Measurements from ENCODE around the gene CSRP2. TPM values are rescaled to one million over a fixed set of nuclear protein-coding genes. Genes with fewer than 3 reads are reported as not detected.

CSRP2 gene
- polyA plus RNA-seq, 2 donors: 33.6 to 91.5 TPM

- no peaks in the 10 kb centered on the region for H3K27me3 ChIP-seq (ENCODE audit: control insufficient read depth in 1 of 2, insufficient read depth in 2 of 2, low read length in 2 of 2)
- peaks cover 0 to 7% of the 10 kb centered on the region in 2 donors for H3K4me1 ChIP-seq (ENCODE audit: control insufficient read depth in 2 of 2, insufficient read depth in 2 of 2, low read length in 1 of 2)
- no peaks in the 10 kb centered on the region for H3K9me3 ChIP-seq (ENCODE audit: control insufficient read depth in 2 of 2, insufficient read depth in 1 of 2, low read depth in 1 of 2, low read length in 1 of 2)
- H3K4me3 ChIP-seq (ENCODE audit: low read depth in 1 of 2, low read length in 2 of 2): no peak overlapping the region
- no peaks in the 10 kb centered on the region for H3K36me3 ChIP-seq (ENCODE audit: control insufficient read depth in 2 of 2, insufficient read depth in 2 of 2, low read length in 1 of 2)
- H3K27ac ChIP-seq (ENCODE audit: low read depth in 2 of 2, low read length in 1 of 2): no peak overlapping the region
Measured at GRCh38 chr12:76916170-76916540, 37.3 kb upstream of the CSRP2 start.

DNA sequence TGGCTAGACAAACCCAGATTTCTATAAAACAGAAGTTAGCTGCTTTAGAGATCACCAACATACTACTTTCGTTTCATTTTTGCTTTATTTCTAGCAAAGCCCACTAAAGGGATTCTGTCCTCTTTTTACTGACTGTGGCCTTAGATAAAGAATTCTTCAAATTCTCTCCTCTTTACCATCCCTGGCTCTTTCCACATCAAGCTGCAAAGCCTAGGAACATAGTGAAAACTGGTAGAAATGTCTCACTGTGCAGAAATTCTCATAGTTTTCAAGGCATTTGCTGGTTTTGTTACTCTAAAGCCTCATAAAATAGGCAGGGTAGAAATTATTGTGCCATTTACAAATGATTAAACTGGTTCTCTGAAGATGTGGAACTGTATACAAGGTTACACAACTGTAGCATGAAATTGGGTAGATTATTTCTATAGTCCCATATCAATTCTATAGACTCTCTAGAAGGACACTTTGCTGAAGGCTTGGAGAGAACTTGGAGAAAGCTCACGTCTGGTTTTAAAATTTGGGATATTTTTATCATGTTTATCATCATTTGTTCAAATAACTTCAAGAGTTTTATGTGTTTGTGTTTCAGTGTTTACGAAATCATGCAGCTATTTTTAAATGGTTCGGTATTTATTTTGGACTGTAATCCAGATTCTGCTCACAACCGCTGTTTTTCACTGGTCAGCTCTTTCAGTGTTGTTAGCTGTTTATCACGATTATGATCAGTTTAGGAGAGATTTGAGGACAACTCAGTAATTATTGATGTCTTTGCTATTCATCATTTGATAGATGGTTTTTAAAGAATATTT is 36.7 kb upstream of the CSRP2 start:
- H3K4me1 ChIP-seq (ENCODE audit: control insufficient read depth in 2 of 2, insufficient read depth in 2 of 2, low read length in 1 of 2): peaks cover 0 to 7% of the 10 kb centered on the region in 2 donors
- no peaks in the 10 kb centered on the region for H3K36me3 ChIP-seq (ENCODE audit: control insufficient read depth in 2 of 2, insufficient read depth in 2 of 2, low read length in 1 of 2)
- no peaks in the 10 kb centered on the region for H3K27me3 ChIP-seq (ENCODE audit: control insufficient read depth in 1 of 2, insufficient read depth in 2 of 2, low read length in 2 of 2)
- WGBS, 2 donors: 63 to 66% methylated on average over 6 of the region's 6 CpGs
- no peak overlapping the region for H3K4me3 ChIP-seq (ENCODE audit: low read depth in 1 of 2, low read length in 2 of 2)
- H3K9me3 ChIP-seq (ENCODE audit: control insufficient read depth in 2 of 2, insufficient read depth in 1 of 2, low read depth in 1 of 2, low read length in 1 of 2): no peaks in the 10 kb centered on the region
- H3K27ac ChIP-seq (ENCODE audit: low read depth in 2 of 2, low read length in 1 of 2): no peak overlapping the region

DNA sequence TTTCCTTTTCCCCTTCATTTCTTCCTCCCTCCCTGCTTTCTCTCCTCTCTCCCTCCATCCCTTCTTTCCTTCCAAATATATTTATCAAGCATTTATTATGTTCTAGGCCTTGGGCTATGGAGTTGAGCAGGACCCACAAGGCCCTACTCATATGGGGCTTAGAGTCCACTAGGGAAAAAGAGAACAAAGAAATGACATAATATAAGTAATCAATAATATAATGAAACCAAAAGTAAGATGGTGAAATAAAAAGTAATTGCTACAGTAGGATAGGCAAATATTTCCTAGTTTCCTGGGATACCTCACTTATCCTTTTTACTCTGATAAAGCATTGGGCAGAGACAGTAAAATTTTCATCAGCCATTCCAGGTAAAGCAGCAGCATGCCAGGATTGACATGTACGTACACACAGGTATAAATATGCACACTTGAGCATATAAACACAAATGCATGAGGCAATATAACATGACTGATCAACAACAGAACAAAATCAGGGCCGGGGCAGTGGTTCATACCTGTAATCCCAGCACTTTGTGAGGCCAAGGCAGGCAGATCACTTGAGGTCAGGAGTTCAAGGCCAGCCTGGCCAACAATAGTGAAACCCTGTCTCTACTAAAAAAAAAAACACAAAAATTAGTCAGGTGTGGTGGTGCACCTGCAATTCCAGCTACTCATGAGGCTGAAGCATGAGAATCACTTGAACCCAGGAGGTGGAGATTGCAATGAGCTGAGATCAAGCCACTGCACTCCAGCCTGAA is 35.5 kb upstream of the CSRP2 start:
- no peaks in the 10 kb centered on the region for H3K4me1 ChIP-seq (ENCODE audit: control insufficient read depth in 2 of 2, insufficient read depth in 2 of 2, low read length in 1 of 2)
- no peak overlapping the region for H3K27ac ChIP-seq (ENCODE audit: low read depth in 2 of 2, low read length in 1 of 2)
- 67 to 71% methylated on average over 2 of the region's 2 CpGs for WGBS, 2 donors
- no peak overlapping the region for H3K4me3 ChIP-seq (ENCODE audit: low read depth in 1 of 2, low read length in 2 of 2)
- H3K9me3 ChIP-seq (ENCODE audit: control insufficient read depth in 2 of 2, insufficient read depth in 1 of 2, low read depth in 1 of 2, low read length in 1 of 2): no peaks in the 10 kb centered on the region
- H3K36me3 ChIP-seq (ENCODE audit: control insufficient read depth in 2 of 2, insufficient read depth in 2 of 2, low read length in 1 of 2): no peaks in the 10 kb centered on the region
- no peaks in the 10 kb centered on the region for H3K27me3 ChIP-seq (ENCODE audit: control insufficient read depth in 1 of 2, insufficient read depth in 2 of 2, low read length in 2 of 2)

DNA sequence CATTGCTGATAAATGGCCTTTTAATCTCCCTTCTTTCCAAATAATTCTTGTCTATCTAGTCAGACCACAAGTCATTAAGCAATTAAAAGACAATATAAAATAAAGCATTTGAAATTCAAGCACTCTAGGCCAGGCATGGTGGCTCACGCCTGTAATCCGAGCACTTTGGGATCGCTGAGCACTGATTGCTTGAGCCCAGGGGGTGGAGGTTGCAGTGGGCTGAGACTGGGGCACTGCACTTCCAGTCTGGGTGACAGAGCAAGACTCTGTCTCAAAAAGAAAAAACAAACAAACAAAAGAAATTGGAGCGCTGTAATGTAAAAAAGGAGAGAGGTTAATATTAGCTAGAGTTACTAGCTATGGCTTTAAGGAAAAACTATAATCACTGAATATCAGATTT is 30.5 kb upstream of the CSRP2 start:
- no peak overlapping the region for H3K27ac ChIP-seq (ENCODE audit: low read depth in 2 of 2, low read length in 1 of 2)
- 71 to 72% methylated on average over 4 of the region's 4 CpGs for WGBS, 2 donors

DNA sequence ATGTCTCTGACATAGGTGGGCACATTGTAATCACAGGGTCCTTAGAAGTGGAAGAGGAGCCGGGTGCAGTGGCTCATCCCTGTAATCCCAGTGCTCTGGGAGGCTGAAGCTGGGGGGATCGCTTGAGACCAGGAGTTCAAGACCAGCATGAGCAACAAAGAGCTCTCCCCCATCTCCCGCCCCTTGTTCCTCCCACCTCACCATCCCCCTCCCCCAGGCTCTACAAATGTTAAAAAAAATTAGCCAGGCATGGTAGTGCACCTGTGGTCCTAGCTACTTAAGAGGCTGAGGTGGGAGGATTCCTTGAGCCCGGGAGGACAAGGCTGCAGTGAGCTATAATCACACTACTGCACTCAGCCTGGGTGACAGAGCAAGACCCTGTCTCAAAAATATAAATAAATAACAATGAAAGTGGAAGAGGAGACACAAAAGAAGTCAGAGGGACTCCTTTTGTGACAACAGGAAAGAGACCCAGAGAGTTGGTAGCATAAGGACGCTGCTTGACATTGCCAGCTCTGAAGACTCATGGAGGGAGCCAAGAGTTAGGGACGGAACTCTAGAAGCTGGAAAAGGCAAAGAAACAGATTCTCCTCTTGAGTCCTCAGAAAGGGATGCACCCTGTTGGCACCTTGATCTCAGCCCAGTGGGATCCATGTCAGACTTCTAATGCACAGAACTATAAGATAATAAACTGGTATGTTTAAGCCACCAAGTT is 29.6 kb upstream of the CSRP2 start:
- Histone ChIP-seq H3K4me1 (ENCODE audit: control insufficient read depth in 2 of 2, insufficient read depth in 2 of 2, low read length in 1 of 2) (no peaks in the 10 kb centered on the region), H3K27me3 (ENCODE audit: control insufficient read depth in 1 of 2, insufficient read depth in 2 of 2, low read length in 2 of 2) (no peaks in the 10 kb centered on the region), H3K9me3 (ENCODE audit: control insufficient read depth in 2 of 2, insufficient read depth in 1 of 2, low read depth in 1 of 2, low read length in 1 of 2) (no peaks in the 10 kb centered on the region), H3K36me3 (ENCODE audit: control insufficient read depth in 2 of 2, insufficient read depth in 2 of 2, low read length in 1 of 2) (no peaks in the 10 kb centered on the region), H3K4me3 (ENCODE audit: low read depth in 1 of 2, low read length in 2 of 2) (no peak overlapping the region), H3K27ac (ENCODE audit: low read depth in 2 of 2, low read length in 1 of 2) (no peak overlapping the region)
- 66 to 71% methylated on average over 6 of the region's 6 CpGs for WGBS, 2 donors

More for the DNA sequence above, 30.5 kb upstream of the CSRP2 start:
- no peaks in the 10 kb centered on the region for H3K27me3 ChIP-seq (ENCODE audit: control insufficient read depth in 1 of 2, insufficient read depth in 2 of 2, low read length in 2 of 2)
- H3K9me3 ChIP-seq (ENCODE audit: control insufficient read depth in 2 of 2, insufficient read depth in 1 of 2, low read depth in 1 of 2, low read length in 1 of 2): no peaks in the 10 kb centered on the region
- H3K4me3 ChIP-seq (ENCODE audit: low read depth in 1 of 2, low read length in 2 of 2): no peak overlapping the region
- no peaks in the 10 kb centered on the region for H3K36me3 ChIP-seq (ENCODE audit: control insufficient read depth in 2 of 2, insufficient read depth in 2 of 2, low read length in 1 of 2)
- H3K4me1 ChIP-seq (ENCODE audit: control insufficient read depth in 2 of 2, insufficient read depth in 2 of 2, low read length in 1 of 2): no peaks in the 10 kb centered on the region

GRCh38 chr12:76901628-76902380 is 23.0 kb upstream of the CSRP2 start:
- no peaks in the 10 kb centered on the region for H3K9me3 ChIP-seq (ENCODE audit: control insufficient read depth in 2 of 2, insufficient read depth in 1 of 2, low read depth in 1 of 2, low read length in 1 of 2)
- WGBS, 2 donors: 49 to 70% methylated on average over 4 of the region's 4 CpGs
- no peak overlapping the region for H3K27ac ChIP-seq (ENCODE audit: low read depth in 2 of 2, low read length in 1 of 2)
- no peaks in the 10 kb centered on the region for H3K36me3 ChIP-seq (ENCODE audit: control insufficient read depth in 2 of 2, insufficient read depth in 2 of 2, low read length in 1 of 2)
- no peaks in the 10 kb centered on the region for H3K27me3 ChIP-seq (ENCODE audit: control insufficient read depth in 1 of 2, insufficient read depth in 2 of 2, low read length in 2 of 2)
- H3K4me1 ChIP-seq (ENCODE audit: control insufficient read depth in 2 of 2, insufficient read depth in 2 of 2, low read length in 1 of 2): no peaks in the 10 kb centered on the region
- no peak overlapping the region for H3K4me3 ChIP-seq (ENCODE audit: low read depth in 1 of 2, low read length in 2 of 2)

DNA sequence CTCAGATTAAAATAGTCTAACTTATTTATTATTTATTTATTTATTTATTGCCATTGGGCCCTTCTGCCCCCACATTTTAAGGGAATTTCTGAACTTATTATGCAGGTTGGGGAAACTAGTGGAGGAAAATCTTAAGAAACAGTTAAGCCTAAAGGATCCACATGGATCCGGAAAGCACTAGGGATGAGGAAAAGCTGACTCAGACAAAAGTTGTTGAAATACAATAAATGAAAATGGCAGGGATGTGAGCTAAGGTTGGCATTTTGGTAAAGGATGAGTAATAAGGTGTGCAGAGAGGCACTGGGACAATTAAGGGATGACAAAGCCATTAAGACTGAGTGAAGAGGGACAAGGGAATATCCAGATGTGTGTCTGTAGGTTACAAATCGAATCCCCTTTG is 20.7 kb upstream of the CSRP2 start:
- peaks cover 0 to 4% of the 10 kb centered on the region in 2 donors for H3K4me1 ChIP-seq (ENCODE audit: control insufficient read depth in 2 of 2, insufficient read depth in 2 of 2, low read length in 1 of 2)
- H3K4me3 ChIP-seq (ENCODE audit: low read depth in 1 of 2, low read length in 2 of 2): no peak overlapping the region
- WGBS, 2 donors: 84 to 93% methylated on average over 2 of the region's 2 CpGs
- no peaks in the 10 kb centered on the region for H3K27me3 ChIP-seq (ENCODE audit: control insufficient read depth in 1 of 2, insufficient read depth in 2 of 2, low read length in 2 of 2)
- H3K27ac ChIP-seq (ENCODE audit: low read depth in 2 of 2, low read length in 1 of 2): no peak overlapping the region
- no peaks in the 10 kb centered on the region for H3K9me3 ChIP-seq (ENCODE audit: control insufficient read depth in 2 of 2, insufficient read depth in 1 of 2, low read depth in 1 of 2, low read length in 1 of 2)
- no peaks in the 10 kb centered on the region for H3K36me3 ChIP-seq (ENCODE audit: control insufficient read depth in 2 of 2, insufficient read depth in 2 of 2, low read length in 1 of 2)

- Histone ChIP-seq H3K36me3 (ENCODE audit: control insufficient read depth in 2 of 2, insufficient read depth in 2 of 2, low read length in 1 of 2) (no peaks in the 10 kb centered on the region), H3K27me3 (ENCODE audit: control insufficient read depth in 1 of 2, insufficient read depth in 2 of 2, low read length in 2 of 2) (no peaks in the 10 kb centered on the region), H3K27ac (ENCODE audit: low read depth in 2 of 2, low read length in 1 of 2) (peak overlapping the region in 1 of 2 donors; percentile 44), H3K9me3 (ENCODE audit: control insufficient read depth in 2 of 2, insufficient read depth in 1 of 2, low read depth in 1 of 2, low read length in 1 of 2) (no peaks in the 10 kb centered on the region), H3K4me3 (ENCODE audit: low read depth in 1 of 2, low read length in 2 of 2) (no peak overlapping the region), H3K4me1 (ENCODE audit: control insufficient read depth in 2 of 2, insufficient read depth in 2 of 2, low read length in 1 of 2) (peaks cover 0 to 4% of the 10 kb centered on the region in 2 donors)
- 34 to 46% methylated on average over 1 of the region's 1 CpG for WGBS, 2 donors
Measured at GRCh38 chr12:76898442-76898841, 19.6 kb upstream of the CSRP2 start.

DNA sequence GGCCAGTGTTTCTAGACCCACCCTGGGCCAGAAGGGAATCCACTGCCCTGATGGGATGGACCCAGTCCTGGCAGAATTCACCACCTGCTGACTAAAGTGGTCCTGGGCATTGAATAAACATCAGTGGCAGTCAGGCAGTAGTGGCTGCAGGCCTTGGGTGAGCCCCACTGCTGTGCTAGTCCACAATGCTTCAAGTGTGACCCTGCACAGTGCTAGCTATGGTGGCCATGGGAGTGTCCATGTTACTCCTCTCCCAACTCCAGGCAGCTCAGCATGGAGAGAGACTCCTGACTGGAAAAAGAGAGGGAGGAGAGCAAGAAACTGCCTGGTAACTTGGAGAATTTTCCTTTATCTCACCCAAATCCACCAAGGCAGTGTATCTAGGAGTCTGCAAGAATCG is 17.5 kb upstream of the CSRP2 start:
- Histone ChIP-seq H3K9me3 (ENCODE audit: control insufficient read depth in 2 of 2, insufficient read depth in 1 of 2, low read depth in 1 of 2, low read length in 1 of 2) (no peaks in the 10 kb centered on the region), H3K4me1 (ENCODE audit: control insufficient read depth in 2 of 2, insufficient read depth in 2 of 2, low read length in 1 of 2) (peaks cover 0 to 4% of the 10 kb centered on the region in 2 donors), H3K27ac (ENCODE audit: low read depth in 2 of 2, low read length in 1 of 2) (no peak overlapping the region), H3K27me3 (ENCODE audit: control insufficient read depth in 1 of 2, insufficient read depth in 2 of 2, low read length in 2 of 2) (no peaks in the 10 kb centered on the region), H3K4me3 (ENCODE audit: low read depth in 1 of 2, low read length in 2 of 2) (no peak overlapping the region), H3K36me3 (ENCODE audit: control insufficient read depth in 2 of 2, insufficient read depth in 2 of 2, low read length in 1 of 2) (no peaks in the 10 kb centered on the region)
- WGBS, 2 donors: 96 to 97% methylated on average over 1 of the region's 1 CpG
